ENCODE results near the gene FAM13C.

- TF ChIP-seq CREB5 (CRISPR knock-in tag; IDR thresholded peaks at IDR 0.05; ENCODE audit: low read depth): no peak
- no peak for TF ChIP-seq PATZ1 (CRISPR knock-in tag; IDR thresholded peaks at IDR 0.05; ENCODE audit: borderline replicate concordance)
- TF ChIP-seq CSRNP3 (CRISPR knock-in tag; IDR thresholded peaks at IDR 0.05): no peak
- TF ChIP-seq CSDC2 (CRISPR knock-in tag; IDR thresholded peaks at IDR 0.05): no peak
- no peak for TF ChIP-seq BACH2 (CRISPR knock-in tag; IDR thresholded peaks at IDR 0.05; ENCODE audit: borderline replicate concordance)
- no peak for TF ChIP-seq ARNTL (CRISPR knock-in tag; IDR thresholded peaks at IDR 0.05; ENCODE audit: borderline replicate concordance, low read depth)
- TF ChIP-seq ISL1 (CRISPR knock-in tag; IDR thresholded peaks at IDR 0.05): no peak
- TF ChIP-seq SNAI2 (CRISPR knock-in tag; IDR thresholded peaks at IDR 0.05): no peak
- no peak for TF ChIP-seq ZFP30 (CRISPR knock-in tag; IDR thresholded peaks at IDR 0.05)
- no peak for TF ChIP-seq OSR1 (CRISPR knock-in tag; IDR thresholded peaks at IDR 0.05)
- no peak for TF ChIP-seq PPARA (CRISPR knock-in tag; IDR thresholded peaks at IDR 0.05; ENCODE audit: borderline replicate concordance)
- TF ChIP-seq ZC3H10 (CRISPR knock-in tag; IDR thresholded peaks at IDR 0.05): no peak
These were observed 621 bp upstream of the FAM13C start for GRCh38 chr10:59362959-59363381.
